GM19025 (cell line): Measurements from ENCODE around the gene MAP1LC3B2.

Source experiments
- ATAC-seq: cut with Tn5 transposase; IDR thresholded peaks from one replicate; pipeline ENCODE4 v1.9.1; 2021; ENCODE audit warnings: mild to moderate bottlenecking, low read depth, moderate library complexity; ENCODE audit not compliant: unreplicated experiment

Gene MAP1LC3B2

GRCh38 chr12:116609319-116610114, 50.3 kb downstream of the MAP1LC3B2 start:
- ATAC-seq = no peak

GRCh38 chr12:116610971-116611541, 51.9 kb downstream of the MAP1LC3B2 start:
- no peak for ATAC-seq

GRCh38 chr12:116612436-116612835, 53.3 kb downstream of the MAP1LC3B2 start:
- no peak for ATAC-seq

- no peak for ATAC-seq
Observed at GRCh38 chr12:116613256-116613655, 54.1 kb downstream of the MAP1LC3B2 start.

GRCh38 chr12:116614194-116614915, 55.2 kb downstream of the MAP1LC3B2 start:
- ATAC-seq = no peak

- ATAC-seq = no peak
Observed at GRCh38 chr12:116615141-116615861, 56.1 kb downstream of the MAP1LC3B2 start.

- no peak for ATAC-seq
Observed at GRCh38 chr12:116616536-116617248, 57.5 kb downstream of the MAP1LC3B2 start.

- ATAC-seq = no peak
Observed at GRCh38 chr12:116619246-116619645, 60.1 kb downstream of the MAP1LC3B2 start.

GRCh38 chr12:116620124-116620491, 60.9 kb downstream of the MAP1LC3B2 start:
- ATAC-seq = no peak

- ATAC-seq = no peak
Observed at GRCh38 chr12:116620492-116621191, 61.5 kb downstream of the MAP1LC3B2 start.

GRCh38 chr12:116621194-116621593, 62.0 kb downstream of the MAP1LC3B2 start:
- no peak for ATAC-seq

GRCh38 chr12:116624516-116624915, 65.3 kb downstream of the MAP1LC3B2 start:
- no peak for ATAC-seq

GRCh38 chr12:116626153-116626552, 67.0 kb downstream of the MAP1LC3B2 start:
- no peak for ATAC-seq
